Esophagus muscularis mucosa (tissue), 4 donors: Measurements from ENCODE around the gene BCAR1. TPM values are rescaled to one million over a fixed set of nuclear protein-coding genes. Genes with fewer than 3 reads are reported as not detected.

Experiments
- DNase-seq: peaks from one replicate; pipeline ENCODE4 v3.0.0-alpha.2; 2017; ENCODE audit errors: extremely low spot score
- H3K27ac ChIP-seq, 4 donors: fragments of 200-600 bp; sonication (generic); replicated peaks in 1 of 4; 1 replicate in 3 of 4; 2 replicates in 1 of 4; pipeline ENCODE4 v1.5.1; 2016 to 2019; ENCODE audit warnings: mild to moderate bottlenecking in 1 of 4
- H3K27me3 ChIP-seq, 4 donors: fragments of 200-600 bp; sonication (generic); one replicate each; pipeline versions ENCODE4 v1.5.1 to v1.6.0; 2016 to 2019
- H3K36me3 ChIP-seq, 4 donors: fragments of 200-600 bp; sonication (generic); one replicate each; pipeline ENCODE4 v1.5.1; 2016 to 2019
- H3K4me1 ChIP-seq, 4 donors: fragments of 200-600 bp; sonication (generic); one replicate each; pipeline ENCODE4 v1.5.1; 2016 to 2019
- H3K4me3 ChIP-seq, 4 donors: fragments of 200-600 bp; sonication (generic); 1 replicate in 2 of 4; 2 replicates in 2 of 4; pipeline ENCODE4 v1.5.1; 2016 to 2019; ENCODE audit warnings: mild to moderate bottlenecking in 4 of 4, moderate library complexity in 1 of 4
- H3K9me3 ChIP-seq, 4 donors: fragments of 200-600 bp; sonication (generic); 1 replicate in 3 of 4; 2 replicates in 1 of 4; pipeline ENCODE4 v1.5.1; 2016 to 2019
- CTCF ChIP-seq, 3 experiments: fragments of 200-600 bp in 2 of 3; fragments of 450-650 bp in 1 of 3; sonication (generic) in 2 of 3; IDR thresholded peaks; one replicate each; pipeline ENCODE4 v1.5.1; 2017 to 2019; ENCODE audit warnings: antibody characterized with exemption in 3 of 3, mild to moderate bottlenecking in 2 of 3, moderate library complexity in 1 of 3
- EP300 ChIP-seq: sonication (generic); formaldehyde crosslinking; IDR thresholded peaks from one replicate; pipeline ENCODE4 v1.6.1; 2017; ENCODE audit warnings: antibody characterized with exemption
- POLR2A ChIP-seq: fragments of 450-650 bp; IDR thresholded peaks from one replicate; pipeline ENCODE4 v1.6.1; 2017; ENCODE audit warnings: antibody characterized with exemption, moderate library complexity, mild to moderate bottlenecking, low read depth
- POLR2AphosphoS5 ChIP-seq, 2 donors: sonication (generic); formaldehyde crosslinking; IDR thresholded peaks; one replicate each; pipeline ENCODE4 v1.6.1; 2017; ENCODE audit warnings: antibody characterized with exemption in 2 of 2
- WGBS: methylation state at CpG from one replicate; pipeline ENCODE4 v1.1.5; 2018; 5-methylcytosine and 5-hydroxymethylcytosine counted together
- intact Hi-C: fragments of 100-400 bp; cut with DNase I; formaldehyde crosslinking; loops from one replicate; pipeline ENCODE4 v1.15.1; 2023
- total RNA-seq, 4 donors: library from RNA; depleted of rRNA; stranded (reverse); fragments of >200 nt; gene quantifications; one replicate each; pipeline versions ENCODE4 v1.1.0 to v1.2.1, GENCODE V29; 2016

The BCAR1 gene
- total RNA-seq, 4 donors from 2014 or later: 31.6 to 67.1 (median 54.8) TPM

- Histone ChIP-seq H3K4me1 (peaks cover 0 to 33% (median 15%) of the 10 kb centered on the region in 4 donors), H3K27me3 (no peaks in the 10 kb centered on the region), H3K36me3 (peaks cover 0 to 55% (median 34%) of the 10 kb centered on the region in 4 donors), H3K4me3 (no peak overlapping the region), H3K9me3 (no peaks in the 10 kb centered on the region), H3K27ac (peak overlapping the region in 3 of 4 donors; percentile 7 to 48 (median 36))
- 89% methylated on average over 4 of the region's 4 CpGs for WGBS
- intact Hi-C loops: no loop called here
- no peak for DNase-seq
- TF ChIP-seq EP300 (no peak), POLR2A (no peak), CTCF (IDR thresholded peaks at IDR 0.05) (no peak), POLR2AphosphoS5 (IDR thresholded peaks at IDR 0.05) (no peak)
These were observed 41.7 kb upstream of the BCAR1 start for GRCh38 chr16:75293173-75293572.

- no peak for DNase-seq
- no peak overlapping the region for H3K4me3 ChIP-seq
- 85% methylated on average over 3 of the region's 3 CpGs for WGBS
- H3K36me3 ChIP-seq: peaks cover 0 to 54% (median 33%) of the 10 kb centered on the region in 4 donors
- H3K27ac ChIP-seq: no peak overlapping the region
- intact Hi-C loops: no loop called here
- H3K4me1 ChIP-seq: peaks cover 0 to 38% (median 15%) of the 10 kb centered on the region in 4 donors
- H3K27me3 ChIP-seq: no peaks in the 10 kb centered on the region
- H3K9me3 ChIP-seq: no peaks in the 10 kb centered on the region
- TF ChIP-seq EP300 (no peak), POLR2AphosphoS5 (IDR thresholded peaks at IDR 0.05) (no peak), CTCF (IDR thresholded peaks at IDR 0.05) (no peak), POLR2A (no peak)
These were observed 41.3 kb upstream of the BCAR1 start for GRCh38 chr16:75292691-75293090.

- TF ChIP-seq EP300: no peak
- peak in 1 of 2 donors; percentile 64 for TF ChIP-seq POLR2AphosphoS5 (IDR thresholded peaks at IDR 0.05)
- TF ChIP-seq CTCF (IDR thresholded peaks at IDR 0.05): no peak
- no peak for TF ChIP-seq POLR2A
- H3K27ac ChIP-seq: peak overlapping the region in 1 of 4 donors; percentile 46
These were observed 37.8 kb upstream of the BCAR1 start for GRCh38 chr16:75289189-75289588.

GRCh38 chr16:75288596-75289120 lies 37.2 kb upstream of the BCAR1 start:
- H3K4me1 ChIP-seq: peaks cover 0 to 23% (median 8%) of the 10 kb centered on the region in 4 donors
- H3K4me3 ChIP-seq: no peak overlapping the region
- peak overlapping the region in 3 of 4 donors; percentile 25 to 48 (median 46) for H3K27ac ChIP-seq
- H3K27me3 ChIP-seq: no peaks in the 10 kb centered on the region
- TF ChIP-seq POLR2A (no peak), POLR2AphosphoS5 (IDR thresholded peaks at IDR 0.05) (no peak), CTCF (IDR thresholded peaks at IDR 0.05) (no peak), EP300 (no peak)
- no peak for DNase-seq
- WGBS: 94% methylated on average over 10 of the region's 10 CpGs
- intact Hi-C loops: no loop called here
- no peaks in the 10 kb centered on the region for H3K9me3 ChIP-seq
- H3K36me3 ChIP-seq: peaks cover 0 to 46% (median 26%) of the 10 kb centered on the region in 4 donors

More at GRCh38 chr16:75289189-75289588, 37.8 kb upstream of the BCAR1 start:
- Histone ChIP-seq H3K27me3 (no peaks in the 10 kb centered on the region), H3K36me3 (peaks cover 0 to 52% (median 29%) of the 10 kb centered on the region in 4 donors), H3K4me3 (no peak overlapping the region), H3K4me1 (peaks cover 0 to 23% (median 11%) of the 10 kb centered on the region in 4 donors), H3K9me3 (no peaks in the 10 kb centered on the region)
- no peak for DNase-seq
- intact Hi-C loops: no loop called here

GRCh38 chr16:75288181-75288580 lies 36.8 kb upstream of the BCAR1 start:
- H3K36me3 ChIP-seq: peaks cover 0 to 42% (median 21%) of the 10 kb centered on the region in 4 donors
- intact Hi-C loops: no loop called here
- H3K27ac ChIP-seq: peak overlapping the region in 3 of 4 donors; percentile 25 to 48 (median 46)
- no peak for DNase-seq
- WGBS: 93% methylated on average over 7 of the region's 7 CpGs
- H3K27me3 ChIP-seq: no peaks in the 10 kb centered on the region
- H3K4me3 ChIP-seq: no peak overlapping the region
- TF ChIP-seq POLR2A (no peak), EP300 (no peak), POLR2AphosphoS5 (IDR thresholded peaks at IDR 0.05) (no peak), CTCF (IDR thresholded peaks at IDR 0.05) (no peak)
- no peaks in the 10 kb centered on the region for H3K9me3 ChIP-seq
- peaks cover 0 to 23% (median 5%) of the 10 kb centered on the region in 4 donors for H3K4me1 ChIP-seq
